HG03280 (cell line): ENCODE results near the gene TMEM207.
"Not testable (repeated sequence)": the region's sequence is repeated elsewhere in the genome, so short reads cannot be mapped to it uniquely, and the experiment has no call there.

Source experiments
- ATAC-seq: cut with Tn5 transposase; IDR thresholded peaks from one replicate; pipeline ENCODE4 v1.9.1; 2021; ENCODE audit warnings: mild to moderate bottlenecking, moderate library complexity; ENCODE audit not compliant: unreplicated experiment

The TMEM207 gene

GRCh38 chr3:190449801-190450200, at the start of gene TMEM207:
TMEM207 (minus strand) TSS chr3:190449901; CDS start chr3:190449809, 92 bp downstream.
- no peak for ATAC-seq

DNA sequence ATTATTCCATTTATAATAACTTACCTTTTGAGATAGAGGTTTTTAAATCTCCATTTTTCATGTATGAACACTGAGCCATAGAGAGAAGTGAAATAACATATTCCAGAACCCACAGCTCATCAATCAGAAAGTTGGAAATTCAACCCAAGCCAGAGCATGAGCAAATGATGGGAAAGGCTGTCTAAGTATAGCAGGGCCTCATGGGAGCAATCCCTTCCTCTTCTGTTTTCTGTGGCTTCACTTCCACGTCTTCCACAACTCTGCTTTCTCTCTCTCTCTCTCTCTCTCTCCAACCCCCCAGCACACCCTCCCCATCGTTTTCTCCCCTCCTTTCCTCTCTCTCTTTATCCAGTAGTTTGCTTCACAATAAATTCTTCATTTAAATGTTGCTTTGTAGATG, 49.4 kb upstream of the TMEM207 start:
- ATAC-seq = no peak

GRCh38 chr3:190498293-190498692, 48.6 kb upstream of the TMEM207 start:
- ATAC-seq = no peak

GRCh38 chr3:190497811-190498210, 48.1 kb upstream of the TMEM207 start:
- no peak for ATAC-seq

- ATAC-seq = no peak
These were observed 47.2 kb upstream of the TMEM207 start for GRCh38 chr3:190496859-190497258.

DNA sequence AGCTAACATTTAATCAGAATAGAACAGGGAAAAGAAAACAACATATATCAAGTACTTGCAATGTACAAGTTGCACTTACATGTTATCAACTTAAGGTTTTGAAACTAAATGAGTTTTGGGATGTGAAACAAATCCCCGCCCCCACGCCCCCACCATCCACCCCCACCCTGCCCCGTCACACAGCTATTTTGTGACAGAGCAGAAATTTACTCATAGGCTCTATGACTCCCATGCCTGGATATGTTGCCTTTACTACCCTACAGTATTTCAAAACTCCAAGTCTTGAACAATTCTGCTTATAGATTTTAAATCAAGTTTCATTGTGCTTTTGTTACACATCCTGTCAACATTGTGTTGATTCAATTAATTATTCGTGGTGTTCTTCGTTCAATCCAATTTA, 46.1 kb upstream of the TMEM207 start:
- no peak for ATAC-seq

DNA sequence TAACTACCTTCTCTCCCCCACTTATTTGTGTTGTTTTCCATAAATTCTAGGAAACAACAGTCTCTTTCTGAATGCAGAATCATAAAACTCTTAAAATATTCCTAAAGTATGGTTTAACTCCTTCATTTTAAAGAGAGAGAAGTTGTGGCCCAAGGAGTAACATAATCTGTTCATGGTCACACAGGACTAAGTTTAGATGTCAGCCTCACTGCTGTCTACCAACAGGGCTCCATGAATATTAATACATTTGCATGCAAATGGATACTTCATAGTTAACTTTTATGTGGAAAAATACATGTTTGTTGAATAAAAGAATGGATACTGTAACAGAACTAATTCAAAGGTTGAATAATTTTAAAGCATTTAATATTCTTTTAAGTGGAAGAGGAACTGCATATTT, 45.7 kb upstream of the TMEM207 start:
- no peak for ATAC-seq

GRCh38 chr3:190494907-190495306, 45.2 kb upstream of the TMEM207 start:
- no peak for ATAC-seq

- no peak for ATAC-seq
These were observed 43.3 kb upstream of the TMEM207 start for GRCh38 chr3:190492966-190493365.

GRCh38 chr3:190492129-190492528, 42.4 kb upstream of the TMEM207 start:
- ATAC-seq = no peak

DNA sequence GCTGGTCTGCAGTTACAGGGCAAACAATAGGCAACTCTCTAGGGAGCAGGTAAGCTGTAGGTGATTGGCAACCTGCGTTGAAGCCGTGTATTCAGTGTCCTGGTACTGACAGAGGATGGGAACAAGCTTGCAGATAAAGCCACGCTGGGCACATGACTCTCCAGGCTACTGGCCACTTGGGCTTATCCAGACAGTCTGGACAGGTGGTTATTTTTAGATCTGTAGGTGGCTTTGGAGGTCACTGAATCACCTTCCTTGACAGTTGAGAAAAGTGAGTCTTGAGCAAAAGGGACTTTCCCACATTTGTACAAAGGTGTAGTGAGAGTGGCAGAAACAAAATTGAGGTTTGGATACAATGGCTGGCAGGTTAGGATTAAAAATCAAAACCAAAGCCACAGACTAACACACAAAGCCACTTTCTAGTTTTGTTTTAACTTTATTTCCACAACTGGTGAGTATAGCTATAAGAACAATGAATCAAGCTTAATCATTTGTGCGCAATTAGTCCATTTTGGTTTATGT, 41.9 kb upstream of the TMEM207 start:
- no peak for ATAC-seq

GRCh38 chr3:190486908-190487607, 37.4 kb upstream of the TMEM207 start:
- no peak for ATAC-seq

GRCh38 chr3:190486533-190486864, 36.8 kb upstream of the TMEM207 start:
- ATAC-seq = no peak

- ATAC-seq = no peak
These were observed 36.3 kb upstream of the TMEM207 start for GRCh38 chr3:190485830-190486532.

- no peak for ATAC-seq
These were observed 32.1 kb upstream of the TMEM207 start for GRCh38 chr3:190481779-190482178.

DNA sequence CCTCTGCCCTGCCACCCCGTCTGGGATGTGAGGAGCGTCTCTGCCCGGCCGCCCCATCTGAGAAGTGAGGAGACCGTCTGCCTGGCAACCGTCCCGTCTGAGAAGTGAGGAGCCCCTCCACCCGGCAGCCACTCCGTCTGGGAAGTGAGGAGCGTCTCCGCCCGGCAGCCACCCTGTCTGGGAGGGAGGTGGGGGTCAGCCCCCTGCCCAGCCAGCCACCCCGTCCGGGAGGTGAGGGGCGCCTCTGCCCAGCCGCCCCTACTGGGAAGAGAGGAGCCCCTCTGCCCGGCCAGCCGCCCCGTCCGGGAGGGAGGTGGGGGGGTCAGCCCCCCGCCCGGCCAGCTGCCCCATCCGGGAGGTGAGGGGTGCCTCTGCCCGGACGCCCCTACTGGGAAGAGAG, 23.6 kb upstream of the TMEM207 start:
- ATAC-seq = not testable (repeated sequence)

DNA sequence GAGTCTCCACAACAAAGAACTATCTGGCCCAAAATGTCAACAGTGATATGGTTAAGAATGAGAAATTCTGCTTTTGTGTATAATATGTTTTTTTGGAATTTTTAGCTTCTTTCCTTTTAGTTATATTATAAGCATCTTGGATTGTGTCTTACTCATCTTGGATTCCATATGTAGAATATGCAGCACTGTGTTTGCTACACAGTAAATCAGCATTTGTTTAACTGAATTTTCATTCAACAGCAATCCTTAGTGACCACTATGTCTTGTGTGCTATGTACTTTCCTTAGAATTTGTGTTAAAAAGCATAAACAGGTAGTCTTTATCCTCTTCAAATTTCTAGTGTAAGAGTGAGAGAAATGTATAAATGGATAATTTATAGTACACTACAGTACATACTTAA, 18.2 kb upstream of the TMEM207 start:
- ATAC-seq = no peak

- ATAC-seq = no peak
These were observed 8.3 kb upstream of the TMEM207 start for GRCh38 chr3:190458040-190458439.

GRCh38 chr3:190456770-190457169, 7.1 kb upstream of the TMEM207 start:
- ATAC-seq = no peak

- ATAC-seq = no peak
These were observed 6.1 kb upstream of the TMEM207 start for GRCh38 chr3:190455828-190456227.

GRCh38 chr3:190448256-190448655, 1.4 kb downstream of the TMEM207 start:
- ATAC-seq = no peak

- no peak for ATAC-seq
These were observed 3.0 kb downstream of the TMEM207 start for GRCh38 chr3:190446573-190447279.
